ENCODE data around the gene UCKL1. TPM values are rescaled to one million over a fixed set of nuclear protein-coding genes. Genes with fewer than 3 reads are reported as not detected.
A peak's percentile ranks its signal among the peaks of the same experiment; 100 is the strongest.

The UCKL1 gene
- total RNA-seq, 2 experiments from 2014 or later = 25.6 to 42.6 TPM

DNA sequence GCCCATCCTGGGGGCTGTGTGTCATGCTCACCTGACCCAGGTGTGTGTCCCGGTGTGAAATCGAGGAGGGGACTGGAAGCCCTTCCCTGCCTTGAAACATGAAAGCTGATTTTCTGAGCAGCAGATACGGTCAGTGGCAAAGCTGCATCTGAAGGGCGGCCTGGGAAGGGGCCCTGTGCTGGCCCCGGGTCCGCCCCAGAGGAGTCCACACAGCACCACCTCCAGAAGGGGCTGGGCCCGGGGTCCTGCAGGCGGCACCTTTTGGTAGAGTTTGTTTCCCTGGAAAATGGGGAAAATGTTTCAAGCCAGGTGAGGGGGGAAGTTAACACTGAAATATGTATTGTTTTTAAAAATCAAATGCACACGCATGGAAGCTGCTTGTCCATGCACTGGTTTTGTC is 20.8 kb downstream of the UCKL1 start:
- no peak for DNase-seq (ENCODE audit: low spot score)
- intact Hi-C loops (cut with micrococcal nuclease; ENCODE audit: unreplicated experiment) = no loop called here
- H3K27ac ChIP-seq (ENCODE audit: low read depth, low read length, poor library complexity, severe bottlenecking) = no peak overlapping the region
- ChIA-PET CTCF (ENCODE audit: unreplicated experiment) (no interaction called here), POLR2A (interaction anchor here (1.3 kb wide), 1 partner anchor 24 kb away, joined by 3 read pairs; no protein-coding TSS in a partner anchor)
- H3K9me2 ChIP-seq (ENCODE audit: insufficient read depth, low read length) = no peaks in the 10 kb centered on the region
- peaks cover 75% of the 10 kb centered on the region for H3K36me3 ChIP-seq (ENCODE audit: insufficient read depth, low read length)
- no peaks in the 10 kb centered on the region for H3K79me2 ChIP-seq (ENCODE audit: insufficient read depth, low read depth, low read length)
- TF ChIP-seq, protein P1, sequence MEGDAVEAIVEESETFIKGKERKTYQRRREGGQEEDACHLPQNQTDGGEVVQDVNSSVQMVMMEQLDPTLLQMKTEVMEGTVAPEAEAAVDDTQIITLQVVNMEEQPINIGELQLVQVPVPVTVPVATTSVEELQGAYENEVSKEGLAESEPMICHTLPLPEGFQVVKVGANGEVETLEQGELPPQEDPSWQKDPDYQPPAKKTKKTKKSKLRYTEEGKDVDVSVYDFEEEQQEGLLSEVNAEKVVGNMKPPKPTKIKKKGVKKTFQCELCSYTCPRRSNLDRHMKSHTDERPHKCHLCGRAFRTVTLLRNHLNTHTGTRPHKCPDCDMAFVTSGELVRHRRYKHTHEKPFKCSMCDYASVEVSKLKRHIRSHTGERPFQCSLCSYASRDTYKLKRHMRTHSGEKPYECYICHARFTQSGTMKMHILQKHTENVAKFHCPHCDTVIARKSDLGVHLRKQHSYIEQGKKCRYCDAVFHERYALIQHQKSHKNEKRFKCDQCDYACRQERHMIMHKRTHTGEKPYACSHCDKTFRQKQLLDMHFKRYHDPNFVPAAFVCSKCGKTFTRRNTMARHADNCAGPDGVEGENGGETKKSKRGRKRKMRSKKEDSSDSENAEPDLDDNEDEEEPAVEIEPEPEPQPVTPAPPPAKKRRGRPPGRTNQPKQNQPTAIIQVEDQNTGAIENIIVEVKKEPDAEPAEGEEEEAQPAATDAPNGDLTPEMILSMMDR (conservative IDR thresholded peaks at IDR 0.05; ENCODE audit: low read length) = no peak
- TF ChIP-seq EZH2phosphoT487 (IDR thresholded peaks at IDR 0.05; ENCODE audit: borderline replicate concordance, low read depth, low read length) = no peak
- H4K20me1 ChIP-seq (ENCODE audit: insufficient read depth, low read length) = no peaks in the 10 kb centered on the region
- no peak overlapping the region for H2AFZ ChIP-seq (ENCODE audit: low read length)
- no TSS peak for BruUV-seq (replicated peaks)
- H3K4me3 ChIP-seq (ENCODE audit: low read depth, low read length, poor library complexity, severe bottlenecking) = no peak overlapping the region
- no peaks in the 10 kb centered on the region for H3K9me3 ChIP-seq (ENCODE audit: low read length)
- H3K4me2 ChIP-seq (ENCODE audit: low read length) = no peak overlapping the region
- H3K4me1 ChIP-seq (ENCODE audit: insufficient read depth, low read length, poor library complexity, severe bottlenecking) = no peaks in the 10 kb centered on the region

DNA sequence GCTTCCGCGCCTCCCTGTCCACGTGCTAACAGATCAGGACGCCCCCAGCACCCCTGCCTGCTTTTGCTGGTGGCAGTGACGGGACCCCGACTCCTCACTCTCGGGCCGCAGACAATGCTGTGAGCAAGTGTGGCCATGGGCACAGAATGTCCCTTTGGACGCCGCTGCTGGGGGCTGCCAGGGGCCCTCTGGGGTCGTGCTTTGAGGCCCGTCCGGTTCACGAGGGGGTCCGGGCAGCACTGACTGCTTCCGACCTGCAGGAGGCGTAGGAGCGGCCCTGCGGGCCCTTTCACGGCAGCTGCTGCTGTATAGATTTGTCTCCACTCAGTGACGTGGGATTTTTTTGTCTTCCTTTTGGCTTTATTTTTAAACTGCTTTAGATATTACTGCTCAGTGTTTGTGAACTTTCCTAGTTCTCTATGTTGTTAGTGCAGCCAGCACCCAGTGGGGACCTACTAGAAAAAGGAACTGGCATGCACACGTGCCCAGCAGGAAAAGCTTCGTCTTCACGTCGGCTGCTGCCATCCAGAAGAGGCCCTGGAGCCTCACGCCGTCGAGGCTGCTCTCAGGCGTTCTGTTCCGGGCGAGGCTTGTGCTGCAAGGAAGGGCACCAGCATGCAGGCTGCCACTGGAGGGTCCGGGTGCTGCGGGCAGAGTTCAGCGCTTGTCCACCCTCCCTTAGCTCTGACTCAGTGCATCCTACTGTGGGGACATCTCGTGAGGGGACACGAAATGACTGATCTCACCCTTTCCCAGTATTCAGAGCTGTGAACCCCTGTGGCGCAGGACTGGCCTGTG is 21.7 kb downstream of the UCKL1 start:
- TF ChIP-seq, protein P1 (conservative IDR thresholded peaks at IDR 0.05; ENCODE audit: low read length) = peak; percentile 59; the same call in 1 of the 2 replicates
- no peak for TF ChIP-seq EZH2phosphoT487 (IDR thresholded peaks at IDR 0.05; ENCODE audit: borderline replicate concordance, low read depth, low read length)
- Histone ChIP-seq H3K4me2 (ENCODE audit: low read length) (no peak overlapping the region), H3K27ac (ENCODE audit: low read depth, low read length, poor library complexity, severe bottlenecking) (no peak overlapping the region), H3K79me2 (ENCODE audit: insufficient read depth, low read depth, low read length) (no peaks in the 10 kb centered on the region), H3K9me3 (ENCODE audit: low read length) (no peaks in the 10 kb centered on the region), H3K9me2 (ENCODE audit: insufficient read depth, low read length) (no peaks in the 10 kb centered on the region), H3K36me3 (ENCODE audit: insufficient read depth, low read length) (peaks cover 76% of the 10 kb centered on the region), H3K4me3 (ENCODE audit: low read depth, low read length, poor library complexity, severe bottlenecking) (no peak overlapping the region), H3K4me1 (ENCODE audit: insufficient read depth, low read length, poor library complexity, severe bottlenecking) (no peaks in the 10 kb centered on the region), H2AFZ (ENCODE audit: low read length) (no peak overlapping the region), H4K20me1 (ENCODE audit: insufficient read depth, low read length) (no peaks in the 10 kb centered on the region)
- CTCF ChIA-PET (ENCODE audit: unreplicated experiment) = no interaction called here
- POLR2A ChIA-PET = no interaction called here
- intact Hi-C loops (cut with micrococcal nuclease; ENCODE audit: unreplicated experiment) = no loop called here
- DNase-seq (ENCODE audit: low spot score) = no peak
- BruUV-seq (replicated peaks) = no TSS peak

- Histone ChIP-seq H4K20me1 (ENCODE audit: insufficient read depth, low read length) (no peaks in the 10 kb centered on the region), H3K4me3 (ENCODE audit: low read depth, low read length, poor library complexity, severe bottlenecking) (no peak overlapping the region), H3K27ac (ENCODE audit: low read depth, low read length, poor library complexity, severe bottlenecking) (no peak overlapping the region), H3K4me1 (ENCODE audit: insufficient read depth, low read length, poor library complexity, severe bottlenecking) (no peaks in the 10 kb centered on the region), H3K9me3 (ENCODE audit: low read length) (no peaks in the 10 kb centered on the region), H3K36me3 (ENCODE audit: insufficient read depth, low read length) (peaks cover 78% of the 10 kb centered on the region), H3K79me2 (ENCODE audit: insufficient read depth, low read depth, low read length) (no peaks in the 10 kb centered on the region), H2AFZ (ENCODE audit: low read length) (no peak overlapping the region), H3K9me2 (ENCODE audit: insufficient read depth, low read length) (no peaks in the 10 kb centered on the region), H3K4me2 (ENCODE audit: low read length) (no peak overlapping the region)
- BruUV-seq (replicated peaks) = TSS peak; percentile 48
- POLR2A ChIA-PET = no interaction called here
- intact Hi-C loops (cut with micrococcal nuclease; ENCODE audit: unreplicated experiment) = no loop called here
- no peak for TF ChIP-seq EZH2phosphoT487 (IDR thresholded peaks at IDR 0.05; ENCODE audit: borderline replicate concordance, low read depth, low read length)
- TF ChIP-seq, protein P1 (conservative IDR thresholded peaks at IDR 0.05; ENCODE audit: low read length) = no peak
- CTCF ChIA-PET (ENCODE audit: unreplicated experiment) = no interaction called here
- DNase-seq (ENCODE audit: low spot score) = no peak
These were observed 22.6 kb downstream of the UCKL1 start for GRCh38 chr20:63933646-63934045.

Measured in OCI-LY7 (cell line).